A673 (cell line): Measurements from ENCODE around the gene NRXN3.

Source experiments
- EZH2 ChIP-seq: fragments of 200-600 bp; sonication (generic); IDR thresholded peaks from 2 replicates; pipeline ENCODE4 v1.6.1; 2017; ENCODE audit warnings: borderline replicate concordance, low read depth, mild to moderate bottlenecking, mixed read lengths, antibody characterized with exemption, low read length; ENCODE audit not compliant: poor library complexity, severe bottlenecking
- TF ChIP-seq, protein P1 (sequence below): fragments of 300-800, 200-600 bp; sonication (generic); conservative IDR thresholded peaks from 2 replicates; pipeline ENCODE4 v1.5.1; 2017; ENCODE audit warnings: low read depth, mild to moderate bottlenecking, antibody characterized with exemption, low read length, moderate library complexity, mixed read lengths

GRCh38 chr14:79420725-79421124, 1250.6 kb downstream of the NRXN3 start:
- TF ChIP-seq, protein P1, sequence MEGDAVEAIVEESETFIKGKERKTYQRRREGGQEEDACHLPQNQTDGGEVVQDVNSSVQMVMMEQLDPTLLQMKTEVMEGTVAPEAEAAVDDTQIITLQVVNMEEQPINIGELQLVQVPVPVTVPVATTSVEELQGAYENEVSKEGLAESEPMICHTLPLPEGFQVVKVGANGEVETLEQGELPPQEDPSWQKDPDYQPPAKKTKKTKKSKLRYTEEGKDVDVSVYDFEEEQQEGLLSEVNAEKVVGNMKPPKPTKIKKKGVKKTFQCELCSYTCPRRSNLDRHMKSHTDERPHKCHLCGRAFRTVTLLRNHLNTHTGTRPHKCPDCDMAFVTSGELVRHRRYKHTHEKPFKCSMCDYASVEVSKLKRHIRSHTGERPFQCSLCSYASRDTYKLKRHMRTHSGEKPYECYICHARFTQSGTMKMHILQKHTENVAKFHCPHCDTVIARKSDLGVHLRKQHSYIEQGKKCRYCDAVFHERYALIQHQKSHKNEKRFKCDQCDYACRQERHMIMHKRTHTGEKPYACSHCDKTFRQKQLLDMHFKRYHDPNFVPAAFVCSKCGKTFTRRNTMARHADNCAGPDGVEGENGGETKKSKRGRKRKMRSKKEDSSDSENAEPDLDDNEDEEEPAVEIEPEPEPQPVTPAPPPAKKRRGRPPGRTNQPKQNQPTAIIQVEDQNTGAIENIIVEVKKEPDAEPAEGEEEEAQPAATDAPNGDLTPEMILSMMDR = no peak
- TF ChIP-seq EZH2 = no peak
